ENCODE measurements around the gene FBXO5.
"Not testable (repeated sequence)": the region's sequence is repeated elsewhere in the genome, so short reads cannot be mapped to it uniquely, and the experiment has no call there.

The FBXO5 gene

DNA sequence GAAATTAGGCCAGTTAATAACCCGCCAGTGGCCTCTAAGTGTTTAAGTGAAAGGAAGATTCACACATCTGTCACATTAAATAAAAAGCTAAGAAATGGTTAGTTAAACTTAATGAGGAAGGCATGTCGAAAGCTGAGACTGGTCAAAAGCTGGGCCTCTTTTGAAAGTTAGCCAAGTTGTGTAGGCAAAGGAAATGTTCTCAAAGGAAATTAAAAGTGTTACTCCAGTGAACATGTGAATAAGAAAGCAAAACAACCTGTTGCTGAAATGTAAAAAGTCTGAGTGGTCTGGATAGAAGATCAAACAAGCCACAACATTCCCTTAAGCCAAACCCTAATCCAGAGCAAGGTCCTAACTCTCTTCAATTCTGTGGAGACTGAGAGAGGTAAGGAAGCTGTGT lies 30.6 kb upstream of the FBXO5 start:
- no peak for TF ChIP-seq CTCF (IDR thresholded peaks at IDR 0.05; ENCODE audit: low read depth, low read length)
- H3K36me3 ChIP-seq = no peaks in the 10 kb centered on the region
- H3K4me3 ChIP-seq (ENCODE audit: low read depth, low read length) = no peak overlapping the region
- no peak for DNase-seq
- no peaks in the 10 kb centered on the region for H3K27me3 ChIP-seq
- no peaks in the 10 kb centered on the region for H3K9me3 ChIP-seq
- no peaks in the 10 kb centered on the region for H3K4me1 ChIP-seq

- no peak for TF ChIP-seq CTCF (IDR thresholded peaks at IDR 0.05; ENCODE audit: low read depth, low read length)
- Histone ChIP-seq H3K4me1 (no peaks in the 10 kb centered on the region), H3K9me3 (no peaks in the 10 kb centered on the region), H3K36me3 (no peaks in the 10 kb centered on the region), H3K4me3 (ENCODE audit: low read depth, low read length) (no peak overlapping the region), H3K27me3 (no peaks in the 10 kb centered on the region)
- DNase-seq = no peak
Observed at GRCh38 chr6:153012856-153013255, 30.0 kb upstream of the FBXO5 start.

- Histone ChIP-seq H3K36me3 (peaks cover 10% of the 10 kb centered on the region), H3K9me3 (no peaks in the 10 kb centered on the region), H3K27me3 (no peaks in the 10 kb centered on the region), H3K4me1 (no peaks in the 10 kb centered on the region), H3K4me3 (ENCODE audit: low read depth, low read length) (peak overlapping the region; percentile 97)
- no peak for TF ChIP-seq CTCF (IDR thresholded peaks at IDR 0.05; ENCODE audit: low read depth, low read length)
- DNase-seq = no peak
Observed at GRCh38 chr6:153003366-153003690, 20.5 kb upstream of the FBXO5 start.

GRCh38 chr6:153002613-153003365 lies 19.9 kb upstream of the FBXO5 start, which contains the start of gene MTRF1L:
Gene MTRF1L, minus strand, starts transcription at chr6:153002709. Its CDS starts 24 bp downstream, at chr6:153002685.
- DNase-seq = peak; percentile 96
- TF ChIP-seq CTCF (IDR thresholded peaks at IDR 0.05; ENCODE audit: low read depth, low read length) = no peak
- H3K9me3 ChIP-seq = no peaks in the 10 kb centered on the region
- peak within 1 kb of the TSS; percentile 97 for H3K4me3 ChIP-seq (ENCODE audit: low read depth, low read length)
- H3K27me3 ChIP-seq = no peaks in the 10 kb centered on the region
- peaks cover 12% of the 10 kb centered on the region for H3K36me3 ChIP-seq
- H3K4me1 ChIP-seq = no peaks in the 10 kb centered on the region

GRCh38 chr6:153001767-153002612 lies 19.1 kb upstream of the FBXO5 start:
- Histone ChIP-seq H3K4me3 (ENCODE audit: low read depth, low read length) (peak overlapping the region; percentile 97), H3K9me3 (no peaks in the 10 kb centered on the region), H3K27me3 (no peaks in the 10 kb centered on the region), H3K4me1 (no peaks in the 10 kb centered on the region), H3K36me3 (peaks cover 19% of the 10 kb centered on the region)
- no peak for TF ChIP-seq CTCF (IDR thresholded peaks at IDR 0.05; ENCODE audit: low read depth, low read length)
- DNase-seq = no peak

DNA sequence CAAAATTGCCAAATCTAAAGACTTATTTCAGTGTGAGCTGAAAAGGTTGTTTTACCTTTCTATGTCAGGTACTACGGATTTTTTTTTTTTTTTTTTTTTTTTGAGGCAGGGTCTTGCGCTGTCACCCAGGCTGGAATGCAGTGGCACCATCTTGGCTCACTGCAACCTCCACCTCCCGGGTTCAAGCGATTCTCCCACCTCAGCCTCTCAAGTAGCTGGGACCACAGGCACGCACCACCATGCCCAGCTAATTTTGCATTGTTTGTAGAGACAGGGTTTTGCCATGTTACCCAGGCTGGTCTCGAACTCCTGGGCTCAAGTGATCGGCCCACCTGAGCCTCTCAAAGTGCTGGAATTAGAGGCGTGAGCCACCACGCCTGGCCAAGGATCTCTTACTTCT lies 17.9 kb upstream of the FBXO5 start:
- H3K4me1 ChIP-seq, H3K27me3 ChIP-seq, H3K9me3 ChIP-seq, DNase-seq: not testable (repeated sequence)
- peaks cover 29% of the 10 kb centered on the region for H3K36me3 ChIP-seq
- peak overlapping the region; percentile 97 for H3K4me3 ChIP-seq (ENCODE audit: low read depth, low read length)

Measured in BE2C (cell line).